Measurements from ENCODE around the gene CREB3L4. TPM values are rescaled to one million over a fixed set of nuclear protein-coding genes. Genes with fewer than 3 reads are reported as not detected.

Gene CREB3L4
- total and polyA plus RNA-seq, 11 donors: 2.5 to 7.2 (median 4.7) TPM

GRCh38 chr1:153929981-153930948 lies 37.4 kb upstream of the CREB3L4 start:
- Histone ChIP-seq H3K36me3 (peaks cover 0 to 62% (median 55%) of the 10 kb centered on the region in 9 donors), H3K9me3 (no peaks in the 10 kb centered on the region), H3K4me3 (no peak overlapping the region), H3K27ac (no peak overlapping the region), H3K27me3 (no peaks in the 10 kb centered on the region), H3K4me1 (peaks cover 0 to 12% (median 1%) of the 10 kb centered on the region in 12 donors)
- intact Hi-C loops (cut with DNase I): loop anchor here in 2 of 10 donors (10.0 kb wide), 2 partner anchors 105 to 255 kb away; partner anchors contain the start of genes ILF2 (in 1 of the 2) and NPR1 (in 1 of the 2)
- no peak for TF ChIP-seq CTCF (IDR thresholded peaks at IDR 0.05)
- TF ChIP-seq POLR2A (IDR thresholded peaks at IDR 0.05): no peak
- 84 to 86% (median 85%) methylated on average over 13 to 14 of the region's 14 CpGs for WGBS, 4 donors
- DNase-seq (no peak), ATAC-seq (no peak)

GRCh38 chr1:153932156-153933131 lies 35.3 kb upstream of the CREB3L4 start:
- TF ChIP-seq CTCF (IDR thresholded peaks at IDR 0.05): no peak
- TF ChIP-seq POLR2A (IDR thresholded peaks at IDR 0.05): no peak
- peaks cover 0 to 12% (median 1%) of the 10 kb centered on the region in 12 donors for H3K4me1 ChIP-seq
- intact Hi-C loops (cut with DNase I): loop anchor here in 1 of 10 donors (1.0 kb wide), 1 partner anchor 12 kb away; no protein-coding TSS in a partner anchor
- no peaks in the 10 kb centered on the region for H3K27me3 ChIP-seq
- no peaks in the 10 kb centered on the region for H3K9me3 ChIP-seq
- H3K36me3 ChIP-seq: peaks cover 0 to 83% (median 77%) of the 10 kb centered on the region in 9 donors
- no peak for DNase-seq
- ATAC-seq: no peak
- H3K27ac ChIP-seq: no peak overlapping the region
- 94 to 96% (median 94%) methylated on average over 12 to 18 of the region's 18 CpGs for WGBS, 4 donors
- no peak overlapping the region for H3K4me3 ChIP-seq

GRCh38 chr1:153933430-153933829 lies 34.3 kb upstream of the CREB3L4 start:
- DNase-seq (no peak), ATAC-seq (no peak)
- Histone ChIP-seq H3K27me3 (no peaks in the 10 kb centered on the region), H3K9me3 (no peaks in the 10 kb centered on the region), H3K4me3 (no peak overlapping the region), H3K4me1 (peaks cover 0 to 9% (median 1%) of the 10 kb centered on the region in 12 donors), H3K27ac (no peak overlapping the region), H3K36me3 (peaks cover 0 to 93% (median 85%) of the 10 kb centered on the region in 9 donors)
- intact Hi-C loops (cut with DNase I): no loop called here
- TF ChIP-seq CTCF (IDR thresholded peaks at IDR 0.05) (no peak), POLR2A (IDR thresholded peaks at IDR 0.05) (no peak)
- WGBS, 4 donors: 91 to 95% (median 93%) methylated on average over 9 to 14 of the region's 14 CpGs
